ENCODE measurements around the gene RAET1G. TPM values are rescaled to one million over a fixed set of nuclear protein-coding genes. Genes with fewer than 3 reads are reported as not detected.
"Not testable (repeated sequence)": the region's sequence is repeated elsewhere in the genome, so short reads cannot be mapped to it uniquely, and the experiment has no call there.

RAET1G gene
- polyA plus RNA-seq, 2 of the 4 experiments (the other 2 are of a cell fraction): 10.1 to 24.4 TPM

GRCh38 chr6:149961728-149962425 is 39.0 kb upstream of the RAET1G start:
- Histone ChIP-seq H3K4me1 (peaks cover 8% of the 10 kb centered on the region), H3K4me2 (no peak overlapping the region), H3K9me3 (no peaks in the 10 kb centered on the region), H3K4me3 (no peak overlapping the region), H3K27ac (no peak overlapping the region)
- CTCF ChIA-PET: interaction anchor here (0.6 to 1.8 kb wide), 9 partner anchors 27 to 1022 kb away, joined by 3 to 5 read pairs (median 3); no protein-coding TSS in a partner anchor
- ATAC-seq: peak in 1 of 2 experiments; percentile 63; a peak in 3 of 6 replicates
- DNase-seq (ENCODE audit: low read depth in 1 of 2, low spot score in 1 of 2): peak; percentile 36 to 53
- TF ChIP-seq RAD21 (conservative IDR thresholded peaks at IDR 0.05 in 1 of 2, IDR thresholded peaks at IDR 0.05 in 1 of 2): peak; percentile 23 to 38; a peak in 2 of 5 replicates
- 0 out of 3 replicates have a peak, but pooled peaks have one; percentile 6 for TF ChIP-seq SMC3 (IDR thresholded peaks at IDR 0.05)
- TF ChIP-seq CEBPB (IDR thresholded peaks at IDR 0.05): no peak
- no peak for FAIRE-seq
- POLR2A ChIA-PET: interaction anchor here (0.9 kb wide), 1 partner anchor 29 kb away, joined by 3 read pairs; no protein-coding TSS in a partner anchor
- WGBS (ENCODE audit: missing lambda C conversion rate): 56% methylated on average over 5 of the region's 6 CpGs

GRCh38 chr6:149960488-149960887 is 37.6 kb upstream of the RAET1G start:
- FAIRE-seq: no peak
- ChIA-PET CTCF (interaction anchor here (0.6 kb wide), 2 partner anchors 47 to 339 kb away, joined by 3 read pairs; no protein-coding TSS in a partner anchor), POLR2A (no interaction called here)
- Histone ChIP-seq H3K27ac (no peak overlapping the region), H3K9me3 (no peaks in the 10 kb centered on the region), H3K4me2 (no peak overlapping the region), H3K4me3 (no peak overlapping the region), H3K4me1 (peaks cover 8% of the 10 kb centered on the region)
- no peak for DNase-seq (ENCODE audit: low read depth in 1 of 2, low spot score in 1 of 2)
- TF ChIP-seq EP300 (IDR thresholded peaks at IDR 0.05): no peak
- TF ChIP-seq EHMT2 (IDR thresholded peaks at IDR 0.05; ENCODE audit: low read depth): no peak
- TF ChIP-seq TP53 (CRISPR knock-in tag; IDR thresholded peaks at IDR 0.05): no peak
- TF ChIP-seq FOSL2 (IDR thresholded peaks at IDR 0.05): no peak
- TF ChIP-seq FOSL2 (CRISPR knock-in tag; IDR thresholded peaks at IDR 0.05): no peak
- TF ChIP-seq NFE2L2 (conservative IDR thresholded peaks at IDR 0.05; ENCODE audit: low read length): no peak
- no peak for ATAC-seq
- WGBS (ENCODE audit: missing lambda C conversion rate): 49% methylated on average over 3 of the region's 6 CpGs

- WGBS (ENCODE audit: missing lambda C conversion rate): 64% methylated on average over 4 of the region's 4 CpGs
- ATAC-seq; POLR2A ChIA-PET; H3K4me1 ChIP-seq; FAIRE-seq; H3K27ac ChIP-seq; H3K9me3 ChIP-seq; H3K4me3 ChIP-seq; DNase-seq (ENCODE audit: low read depth in 1 of 2, low spot score in 1 of 2); H3K4me2 ChIP-seq: not testable (repeated sequence)
- CTCF ChIA-PET: interaction anchor here (0.6 to 1.2 kb wide), 3 partner anchors 57 to 340 kb away, joined by 3 read pairs; no protein-coding TSS in a partner anchor
Measured at GRCh38 chr6:149959806-149960205, 36.9 kb upstream of the RAET1G start.

- H3K4me1 ChIP-seq; POLR2A ChIA-PET; FAIRE-seq; DNase-seq (ENCODE audit: low read depth in 1 of 2, low spot score in 1 of 2); ATAC-seq; H3K27ac ChIP-seq; H3K4me3 ChIP-seq; H3K9me3 ChIP-seq; H3K4me2 ChIP-seq: not testable (repeated sequence)
- WGBS (ENCODE audit: missing lambda C conversion rate): 48% methylated on average over 3 of the region's 3 CpGs
- CTCF ChIA-PET: interaction anchor here (0.6 kb wide), 1 partner anchor 59 kb away, joined by 4 read pairs; no protein-coding TSS in a partner anchor
Measured at GRCh38 chr6:149958124-149958523, 35.2 kb upstream of the RAET1G start.

GRCh38 chr6:149955654-149956317 is 32.9 kb upstream of the RAET1G start:
- H3K4me2 ChIP-seq; DNase-seq (ENCODE audit: low read depth in 1 of 2, low spot score in 1 of 2); H3K4me3 ChIP-seq; H3K27ac ChIP-seq; POLR2A ChIA-PET; ATAC-seq; H3K9me3 ChIP-seq; H3K4me1 ChIP-seq; FAIRE-seq: not testable (repeated sequence)
- WGBS (ENCODE audit: missing lambda C conversion rate): 27% methylated on average over 7 of the region's 7 CpGs
- CTCF ChIA-PET: interaction anchor here (1.3 kb wide), 1 partner anchor 61 kb away, joined by 4 read pairs; no protein-coding TSS in a partner anchor

- H3K9me3 ChIP-seq; FAIRE-seq; POLR2A ChIA-PET; H3K27ac ChIP-seq; H3K4me2 ChIP-seq; CTCF ChIA-PET; DNase-seq (ENCODE audit: low read depth in 1 of 2, low spot score in 1 of 2); H3K4me1 ChIP-seq; ATAC-seq; H3K4me3 ChIP-seq: not testable (repeated sequence)
- 51% methylated on average over 14 of the region's 21 CpGs for WGBS (ENCODE audit: missing lambda C conversion rate)
Measured at GRCh38 chr6:149954984-149955653, 32.2 kb upstream of the RAET1G start.

- ATAC-seq: peak in 1 of 2 experiments; percentile 8; a peak in 1 of 6 replicates
- WGBS (ENCODE audit: missing lambda C conversion rate): 56% methylated on average over 32 of the region's 53 CpGs
- H3K4me1 ChIP-seq; FAIRE-seq; H3K27ac ChIP-seq; H3K4me3 ChIP-seq; DNase-seq (ENCODE audit: low read depth in 1 of 2, low spot score in 1 of 2); H3K4me2 ChIP-seq; CTCF ChIA-PET; POLR2A ChIA-PET; H3K9me3 ChIP-seq: not testable (repeated sequence)
Measured at GRCh38 chr6:149954328-149954983, 31.5 kb upstream of the RAET1G start.

GRCh38 chr6:149953934-149954327 is 31.0 kb upstream of the RAET1G start:
- H3K4me2 ChIP-seq; POLR2A ChIA-PET; H3K4me1 ChIP-seq; H3K4me3 ChIP-seq; CTCF ChIA-PET; DNase-seq (ENCODE audit: low read depth in 1 of 2, low spot score in 1 of 2); H3K9me3 ChIP-seq; FAIRE-seq; H3K27ac ChIP-seq: not testable (repeated sequence)
- WGBS (ENCODE audit: missing lambda C conversion rate): 33% methylated on average over 2 of the region's 10 CpGs
- peak; percentile 94 to 95 for ATAC-seq

GRCh38 chr6:149953390-149953789 is 30.5 kb upstream of the RAET1G start:
- WGBS (ENCODE audit: missing lambda C conversion rate): 2% methylated on average over 2 of the region's 2 CpGs
- H3K9me3 ChIP-seq; H3K4me1 ChIP-seq; H3K4me3 ChIP-seq; DNase-seq (ENCODE audit: low read depth in 1 of 2, low spot score in 1 of 2); CTCF ChIA-PET; ATAC-seq; POLR2A ChIA-PET; H3K4me2 ChIP-seq; FAIRE-seq; H3K27ac ChIP-seq: not testable (repeated sequence)
